ENCODE results near the gene SLC1A6.

- TF ChIP-seq, protein P1, sequence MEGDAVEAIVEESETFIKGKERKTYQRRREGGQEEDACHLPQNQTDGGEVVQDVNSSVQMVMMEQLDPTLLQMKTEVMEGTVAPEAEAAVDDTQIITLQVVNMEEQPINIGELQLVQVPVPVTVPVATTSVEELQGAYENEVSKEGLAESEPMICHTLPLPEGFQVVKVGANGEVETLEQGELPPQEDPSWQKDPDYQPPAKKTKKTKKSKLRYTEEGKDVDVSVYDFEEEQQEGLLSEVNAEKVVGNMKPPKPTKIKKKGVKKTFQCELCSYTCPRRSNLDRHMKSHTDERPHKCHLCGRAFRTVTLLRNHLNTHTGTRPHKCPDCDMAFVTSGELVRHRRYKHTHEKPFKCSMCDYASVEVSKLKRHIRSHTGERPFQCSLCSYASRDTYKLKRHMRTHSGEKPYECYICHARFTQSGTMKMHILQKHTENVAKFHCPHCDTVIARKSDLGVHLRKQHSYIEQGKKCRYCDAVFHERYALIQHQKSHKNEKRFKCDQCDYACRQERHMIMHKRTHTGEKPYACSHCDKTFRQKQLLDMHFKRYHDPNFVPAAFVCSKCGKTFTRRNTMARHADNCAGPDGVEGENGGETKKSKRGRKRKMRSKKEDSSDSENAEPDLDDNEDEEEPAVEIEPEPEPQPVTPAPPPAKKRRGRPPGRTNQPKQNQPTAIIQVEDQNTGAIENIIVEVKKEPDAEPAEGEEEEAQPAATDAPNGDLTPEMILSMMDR (IDR thresholded peaks at IDR 0.05) = no peak
- no peak for TF ChIP-seq EZH2 (IDR thresholded peaks at IDR 0.05; ENCODE audit: borderline replicate concordance, insufficient read depth, low read depth, low read length, poor library complexity, severe bottlenecking)
Measured at GRCh38 chr19:14974488-14974887, 5.2 kb downstream of the SLC1A6 start.
